NCI-H1436 (cell line): ENCODE measurements around the gene MAP1LC3B2.

Source experiments
- DNase-seq: peaks from one replicate; lab custom pipeline; 2025; lab: John Stamatoyannopoulos, UW

Gene MAP1LC3B2

GRCh38 chr12:116559162-116559935 lies at the start of gene MAP1LC3B2:
MAP1LC3B2 (plus strand) TSS chr12:116559381; CDS start chr12:116575943, 16,562 bp downstream.
- DNase-seq = no peak

DNA sequence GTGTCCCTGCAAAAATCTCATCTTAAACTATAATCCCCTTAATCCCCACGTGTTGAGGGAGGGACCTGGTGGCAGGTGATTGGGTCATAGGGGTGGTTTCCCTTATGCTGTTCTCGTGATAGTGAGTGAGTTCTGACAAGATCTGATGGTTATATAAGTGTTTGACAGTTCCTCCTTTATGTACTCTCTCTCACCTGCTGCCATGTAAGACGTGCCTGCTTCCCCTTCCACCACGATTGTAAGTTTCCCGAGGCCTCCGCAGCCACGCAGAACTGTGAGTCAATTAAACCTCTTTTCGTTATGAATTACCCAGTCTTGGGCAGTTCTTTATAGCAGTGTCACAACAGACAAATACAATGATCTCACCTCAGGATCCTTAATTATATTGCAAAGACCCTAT lies 45.2 kb upstream of the MAP1LC3B2 start:
- DNase-seq = no peak

- no peak for DNase-seq
Observed at GRCh38 chr12:116515684-116516083, 43.5 kb upstream of the MAP1LC3B2 start.

GRCh38 chr12:116516657-116517056 lies 42.5 kb upstream of the MAP1LC3B2 start:
- no peak for DNase-seq

DNA sequence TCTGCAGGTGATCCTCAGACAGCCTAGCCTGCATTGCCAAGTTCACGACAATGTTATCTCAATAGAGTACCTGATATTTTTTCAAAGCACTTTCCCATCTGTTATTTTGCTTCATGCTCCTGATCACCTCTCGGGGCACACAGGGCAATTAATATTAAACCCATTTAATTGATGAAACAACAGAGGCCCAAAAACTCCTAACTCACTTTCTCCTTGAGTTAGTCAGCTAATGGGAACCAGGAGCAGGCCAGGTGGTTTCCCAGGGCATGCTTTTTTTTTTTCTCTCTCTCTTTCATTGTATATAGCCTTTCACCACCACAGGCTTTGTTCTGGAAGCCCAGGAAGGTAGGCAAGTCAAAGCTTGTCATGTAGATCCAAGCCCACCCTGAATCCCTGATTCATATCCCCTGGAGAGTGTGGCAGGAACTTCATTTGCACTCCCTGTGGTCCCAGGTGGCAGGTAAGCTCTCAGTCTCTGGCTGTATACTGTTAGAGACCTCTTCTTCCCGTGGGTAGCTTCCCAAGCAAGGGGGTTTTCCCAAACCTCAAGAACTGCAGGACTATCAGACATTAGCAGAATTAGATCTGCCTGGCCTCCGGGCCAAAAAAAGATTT lies 41.6 kb upstream of the MAP1LC3B2 start:
- no peak for DNase-seq

DNA sequence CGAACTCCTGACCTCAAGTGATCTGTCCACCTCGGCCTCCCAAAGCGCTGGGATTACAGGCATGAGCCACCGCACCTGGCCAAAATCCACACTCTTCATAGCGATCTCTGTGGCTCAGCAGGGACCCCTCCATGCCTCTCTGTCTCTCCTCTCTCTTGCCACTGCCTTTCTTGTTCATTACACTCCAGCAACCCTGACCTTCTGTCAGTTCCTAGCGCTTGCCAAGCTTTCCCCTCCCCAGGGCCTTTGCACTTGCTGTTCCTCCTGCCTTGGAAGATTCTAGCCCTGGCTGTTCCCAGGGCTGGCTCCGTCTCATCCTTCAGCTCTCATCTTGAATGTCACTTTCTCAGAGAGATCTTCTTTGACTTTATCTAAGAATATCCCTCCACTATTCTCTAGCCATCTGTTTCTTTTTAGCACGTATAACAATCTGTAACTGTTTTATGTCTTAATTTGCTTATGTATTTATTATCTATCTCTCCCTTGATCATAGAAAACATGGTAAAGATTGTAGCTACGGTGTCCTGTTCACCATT lies 38.9 kb upstream of the MAP1LC3B2 start:
- DNase-seq = no peak

- DNase-seq = no peak
Observed at GRCh38 chr12:116520801-116521471, 38.2 kb upstream of the MAP1LC3B2 start.

DNA sequence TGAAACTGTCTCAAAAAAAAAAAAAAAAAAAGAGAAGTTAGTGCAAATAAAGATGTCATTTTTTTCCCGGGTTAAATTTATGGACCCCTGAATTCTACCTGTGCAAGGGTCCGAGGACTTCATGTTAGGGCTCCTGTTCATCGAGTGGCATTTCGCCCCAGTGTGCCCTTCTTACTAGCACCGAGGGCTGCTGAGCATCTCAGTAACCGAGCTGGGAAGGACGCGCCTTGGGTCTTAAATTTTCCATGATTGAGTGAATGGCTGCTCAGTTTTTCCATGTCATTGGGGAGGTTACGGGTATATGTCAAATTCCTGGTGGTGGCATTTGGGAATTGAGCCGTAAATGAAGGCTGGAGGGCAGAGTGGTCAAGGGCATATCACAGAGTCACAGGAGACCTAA lies 34.9 kb upstream of the MAP1LC3B2 start:
- no peak for DNase-seq

- no peak for DNase-seq
Observed at GRCh38 chr12:116524964-116525379, 34.2 kb upstream of the MAP1LC3B2 start.

GRCh38 chr12:116525418-116526001 lies 33.7 kb upstream of the MAP1LC3B2 start:
- no peak for DNase-seq

- no peak for DNase-seq
Observed at GRCh38 chr12:116528065-116528464, 31.1 kb upstream of the MAP1LC3B2 start.

DNA sequence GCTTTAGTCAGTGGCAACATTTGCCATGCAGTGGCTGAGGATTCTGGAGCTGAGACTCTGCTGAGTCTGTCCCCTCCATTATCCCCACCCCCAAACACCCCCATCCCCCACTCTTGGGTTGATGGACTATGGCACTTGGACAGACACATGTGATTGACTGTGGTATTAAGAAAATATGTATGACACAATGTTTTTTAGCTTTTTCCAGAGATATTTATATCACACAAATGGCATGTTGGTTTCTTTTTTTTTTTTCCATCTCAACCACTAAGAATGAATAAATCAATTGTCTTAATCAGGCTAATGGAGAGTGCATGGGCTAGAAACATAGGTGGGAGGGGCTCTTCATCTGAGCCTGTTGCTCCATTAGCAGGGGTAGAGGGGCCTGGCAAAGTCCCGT lies 30.7 kb upstream of the MAP1LC3B2 start:
- DNase-seq = no peak

GRCh38 chr12:116529048-116529447 lies 30.1 kb upstream of the MAP1LC3B2 start:
- DNase-seq = no peak

GRCh38 chr12:116529686-116530085 lies 29.5 kb upstream of the MAP1LC3B2 start:
- DNase-seq = no peak

DNA sequence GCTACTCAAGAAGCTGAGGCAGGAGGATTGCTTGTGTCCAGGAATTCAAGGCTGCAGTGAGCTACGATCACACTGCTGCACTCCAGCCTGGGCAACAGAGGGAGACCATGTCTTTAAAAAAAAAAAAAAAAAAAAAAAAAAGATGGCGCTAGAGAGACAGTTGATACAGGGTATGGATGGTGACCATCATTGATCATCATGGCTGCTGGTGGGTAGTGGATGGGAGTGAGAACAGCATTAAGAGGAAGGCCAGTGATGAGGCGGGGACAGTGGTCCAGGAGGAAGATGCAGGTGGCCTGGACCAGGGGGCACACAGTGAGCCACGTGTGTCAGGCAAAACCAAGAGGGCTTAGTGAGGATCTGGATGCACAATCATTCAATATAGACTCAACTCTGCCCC lies 26.8 kb upstream of the MAP1LC3B2 start:
- DNase-seq = no peak

DNA sequence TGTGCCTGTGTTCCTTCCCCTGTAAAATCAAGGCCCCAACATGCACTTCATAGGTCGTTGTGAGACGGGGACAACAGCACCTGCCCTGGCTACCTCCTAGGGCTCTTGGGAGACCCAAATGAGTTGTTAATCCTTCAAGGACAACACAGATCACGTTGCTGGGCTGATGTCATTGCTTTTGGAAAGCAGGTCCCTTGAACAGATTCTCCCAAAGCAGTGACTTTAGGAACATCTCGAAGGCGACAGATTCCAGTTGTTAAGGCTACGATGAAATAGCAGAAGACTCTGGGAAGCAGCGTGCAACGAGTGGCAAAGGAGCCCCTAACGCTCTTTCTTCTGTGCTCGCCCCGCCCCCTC lies 26.2 kb upstream of the MAP1LC3B2 start:
- DNase-seq = peak; percentile 63

DNA sequence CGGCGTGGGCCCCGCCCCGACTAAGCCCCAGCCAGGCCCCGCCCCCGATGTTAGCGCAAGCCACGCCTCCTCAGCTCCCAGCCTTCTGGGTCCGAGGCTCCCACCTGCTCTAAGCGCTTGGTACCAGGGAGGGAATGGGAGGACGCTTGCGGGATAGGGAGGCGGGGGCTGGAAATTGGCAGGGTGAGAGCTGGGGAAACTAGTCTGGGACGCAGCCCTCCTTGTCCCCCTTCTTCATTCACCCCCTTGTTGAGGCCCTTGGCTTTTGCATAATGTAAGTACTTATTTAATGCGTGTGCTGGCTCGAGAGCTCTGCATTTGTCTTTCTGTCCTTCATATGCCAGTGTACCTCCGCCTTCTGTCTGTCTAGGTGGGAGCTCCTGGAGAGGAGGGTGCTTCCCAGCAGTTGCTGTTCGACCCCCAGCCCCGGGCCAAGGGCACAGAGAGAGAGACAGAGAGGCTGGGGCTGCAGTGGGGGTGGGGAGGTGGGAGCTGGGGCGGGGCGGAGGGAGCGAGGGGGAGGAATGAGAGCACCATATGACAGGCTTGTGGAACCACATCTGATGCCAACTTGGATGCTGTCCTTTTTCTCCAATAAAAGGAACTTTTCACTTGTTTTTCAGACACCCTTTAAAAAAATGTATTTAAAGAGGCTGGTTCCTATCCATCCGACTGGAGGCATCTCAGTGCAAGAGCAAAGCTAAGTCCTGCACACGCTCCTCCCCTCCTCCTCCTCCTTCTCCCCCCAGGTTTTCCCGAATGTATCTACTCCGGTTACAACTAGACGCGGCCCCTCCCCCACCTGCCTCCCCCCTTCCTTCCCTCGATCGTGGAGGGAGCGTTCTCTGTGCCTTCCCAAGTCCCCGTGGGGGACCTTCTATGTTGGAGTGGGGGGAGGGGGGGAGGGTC lies 25.6 kb upstream of the MAP1LC3B2 start:
- DNase-seq = peak; percentile 72

- no peak for DNase-seq
Observed at GRCh38 chr12:116534311-116535121, 24.7 kb upstream of the MAP1LC3B2 start.

GRCh38 chr12:116535241-116535640 lies 23.9 kb upstream of the MAP1LC3B2 start:
- no peak for DNase-seq

GRCh38 chr12:116537101-116537904 lies 21.9 kb upstream of the MAP1LC3B2 start:
- no peak for DNase-seq
